ENCODE results near the gene TRIM41. TPM values are rescaled to one million over a fixed set of nuclear protein-coding genes. Genes with fewer than 3 reads are reported as not detected.

Gene TRIM41
- total and polyA plus RNA-seq, 2 of the 13 experiments (the other 11 are each of a cell fraction or from before 2014, with no cell fraction given) = 10.2 to 16.7 TPM

DNA sequence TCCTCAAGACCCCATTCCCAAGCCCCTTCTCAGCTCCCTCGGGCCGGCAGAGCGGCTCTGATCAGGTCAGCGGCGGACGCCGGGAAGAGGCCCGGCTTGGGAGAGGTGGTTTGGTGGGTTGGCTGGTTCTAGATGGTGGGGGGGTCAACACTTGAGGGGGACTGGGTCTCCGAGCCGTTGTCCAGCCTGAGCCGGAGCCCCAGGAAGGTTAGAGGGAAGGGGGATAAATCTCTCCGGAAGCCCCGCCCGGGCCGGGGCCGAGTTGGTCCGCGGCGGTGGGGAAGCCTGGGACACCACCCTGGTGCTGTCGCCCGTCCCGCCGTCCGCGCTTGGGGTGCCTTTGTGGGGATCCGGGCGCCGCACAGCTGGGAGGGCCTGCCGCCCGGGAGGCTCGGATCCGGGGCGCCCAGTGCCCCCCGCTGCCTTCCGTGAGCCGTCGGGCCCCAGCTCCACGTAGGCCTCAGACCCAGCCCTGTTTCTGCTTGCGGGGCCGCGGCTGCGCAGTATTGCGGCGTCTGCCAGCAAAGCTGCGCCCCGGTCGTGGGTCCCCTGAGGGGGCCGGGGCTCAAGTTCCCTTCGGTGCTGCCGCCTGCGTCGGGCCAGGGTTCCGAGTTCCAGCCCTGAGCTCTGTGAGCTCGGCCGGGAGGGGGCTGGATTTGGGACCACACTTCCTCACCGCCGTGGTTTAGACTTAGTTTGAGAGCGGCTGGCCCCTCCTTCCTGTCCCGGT, 38.4 kb downstream of the TRIM41 start (continued):
- TF ChIP-seq HOXA3 (CRISPR knock-in tag; IDR thresholded peaks at IDR 0.05) (no peak), ZNF747 (CRISPR knock-in tag; IDR thresholded peaks at IDR 0.05; ENCODE audit: borderline replicate concordance) (no peak), ZNF292 (CRISPR knock-in tag; IDR thresholded peaks at IDR 0.05; ENCODE audit: borderline replicate concordance, low read depth) (no peak), MYNN (CRISPR knock-in tag; IDR thresholded peaks at IDR 0.05; ENCODE audit: low read depth) (no peak), ZMYM4 (CRISPR knock-in tag; IDR thresholded peaks at IDR 0.05) (peak; percentile 17; the same call in 1 of the 2 replicates), ZBTB33 (CRISPR knock-in tag; IDR thresholded peaks at IDR 0.05) (no peak), PAF1 (CRISPR knock-in tag; IDR thresholded peaks at IDR 0.05) (no peak), SPEN (CRISPR knock-in tag; IDR thresholded peaks at IDR 0.05; ENCODE audit: low read depth) (peak; percentile 11; the same call in 1 of the 2 replicates), ZBTB38 (CRISPR knock-in tag; IDR thresholded peaks at IDR 0.05) (peak; percentile 13; the same call in 1 of the 2 replicates), SMAD9 (CRISPR knock-in tag; IDR thresholded peaks at IDR 0.05) (no peak), ZNF605 (CRISPR knock-in tag; IDR thresholded peaks at IDR 0.05) (peak; percentile 86), ZNF761 (CRISPR knock-in tag; conservative IDR thresholded peaks at IDR 0.05) (no peak)
- TF ChIP-seq, protein P1, sequence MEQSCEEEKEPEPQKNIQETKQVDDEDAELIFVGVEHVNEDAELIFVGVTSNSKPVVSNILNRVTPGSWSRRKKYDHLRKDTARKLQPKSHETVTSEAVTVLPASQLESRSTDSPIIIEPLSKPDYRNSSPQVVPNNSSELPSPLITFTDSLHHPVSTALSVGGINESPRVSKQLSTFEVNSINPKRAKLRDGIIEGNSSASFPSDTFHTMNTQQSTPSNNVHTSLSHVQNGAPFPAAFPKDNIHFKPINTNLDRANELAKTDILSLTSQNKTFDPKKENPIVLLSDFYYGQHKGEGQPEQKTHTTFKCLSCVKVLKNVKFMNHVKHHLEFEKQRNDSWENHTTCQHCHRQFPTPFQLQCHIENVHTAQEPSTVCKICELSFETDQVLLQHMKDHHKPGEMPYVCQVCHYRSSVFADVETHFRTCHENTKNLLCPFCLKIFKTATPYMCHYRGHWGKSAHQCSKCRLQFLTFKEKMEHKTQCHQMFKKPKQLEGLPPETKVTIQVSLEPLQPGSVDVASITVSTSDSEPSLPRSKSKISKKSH (CRISPR knock-in tag; IDR thresholded peaks at IDR 0.05; ENCODE audit: borderline replicate concordance) = no peak; the same call in 1 of the 2 replicates
- TF ChIP-seq, protein P2, sequence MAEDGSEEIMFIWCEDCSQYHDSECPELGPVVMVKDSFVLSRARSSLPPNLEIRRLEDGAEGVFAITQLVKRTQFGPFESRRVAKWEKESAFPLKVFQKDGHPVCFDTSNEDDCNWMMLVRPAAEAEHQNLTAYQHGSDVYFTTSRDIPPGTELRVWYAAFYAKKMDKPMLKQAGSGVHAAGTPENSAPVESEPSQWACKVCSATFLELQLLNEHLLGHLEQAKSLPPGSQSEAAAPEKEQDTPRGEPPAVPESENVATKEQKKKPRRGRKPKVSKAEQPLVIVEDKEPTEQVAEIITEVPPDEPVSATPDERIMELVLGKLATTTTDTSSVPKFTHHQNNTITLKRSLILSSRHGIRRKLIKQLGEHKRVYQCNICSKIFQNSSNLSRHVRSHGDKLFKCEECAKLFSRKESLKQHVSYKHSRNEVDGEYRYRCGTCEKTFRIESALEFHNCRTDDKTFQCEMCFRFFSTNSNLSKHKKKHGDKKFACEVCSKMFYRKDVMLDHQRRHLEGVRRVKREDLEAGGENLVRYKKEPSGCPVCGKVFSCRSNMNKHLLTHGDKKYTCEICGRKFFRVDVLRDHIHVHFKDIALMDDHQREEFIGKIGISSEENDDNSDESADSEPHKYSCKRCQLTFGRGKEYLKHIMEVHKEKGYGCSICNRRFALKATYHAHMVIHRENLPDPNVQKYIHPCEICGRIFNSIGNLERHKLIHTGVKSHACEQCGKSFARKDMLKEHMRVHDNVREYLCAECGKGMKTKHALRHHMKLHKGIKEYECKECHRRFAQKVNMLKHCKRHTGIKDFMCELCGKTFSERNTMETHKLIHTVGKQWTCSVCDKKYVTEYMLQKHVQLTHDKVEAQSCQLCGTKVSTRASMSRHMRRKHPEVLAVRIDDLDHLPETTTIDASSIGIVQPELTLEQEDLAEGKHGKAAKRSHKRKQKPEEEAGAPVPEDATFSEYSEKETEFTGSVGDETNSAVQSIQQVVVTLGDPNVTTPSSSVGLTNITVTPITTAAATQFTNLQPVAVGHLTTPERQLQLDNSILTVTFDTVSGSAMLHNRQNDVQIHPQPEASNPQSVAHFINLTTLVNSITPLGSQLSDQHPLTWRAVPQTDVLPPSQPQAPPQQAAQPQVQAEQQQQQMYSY (CRISPR knock-in tag; IDR thresholded peaks at IDR 0.05) = 0 out of 2 replicates have a peak, but pooled peaks have one; percentile 21
- TF ChIP-seq, protein P3, sequence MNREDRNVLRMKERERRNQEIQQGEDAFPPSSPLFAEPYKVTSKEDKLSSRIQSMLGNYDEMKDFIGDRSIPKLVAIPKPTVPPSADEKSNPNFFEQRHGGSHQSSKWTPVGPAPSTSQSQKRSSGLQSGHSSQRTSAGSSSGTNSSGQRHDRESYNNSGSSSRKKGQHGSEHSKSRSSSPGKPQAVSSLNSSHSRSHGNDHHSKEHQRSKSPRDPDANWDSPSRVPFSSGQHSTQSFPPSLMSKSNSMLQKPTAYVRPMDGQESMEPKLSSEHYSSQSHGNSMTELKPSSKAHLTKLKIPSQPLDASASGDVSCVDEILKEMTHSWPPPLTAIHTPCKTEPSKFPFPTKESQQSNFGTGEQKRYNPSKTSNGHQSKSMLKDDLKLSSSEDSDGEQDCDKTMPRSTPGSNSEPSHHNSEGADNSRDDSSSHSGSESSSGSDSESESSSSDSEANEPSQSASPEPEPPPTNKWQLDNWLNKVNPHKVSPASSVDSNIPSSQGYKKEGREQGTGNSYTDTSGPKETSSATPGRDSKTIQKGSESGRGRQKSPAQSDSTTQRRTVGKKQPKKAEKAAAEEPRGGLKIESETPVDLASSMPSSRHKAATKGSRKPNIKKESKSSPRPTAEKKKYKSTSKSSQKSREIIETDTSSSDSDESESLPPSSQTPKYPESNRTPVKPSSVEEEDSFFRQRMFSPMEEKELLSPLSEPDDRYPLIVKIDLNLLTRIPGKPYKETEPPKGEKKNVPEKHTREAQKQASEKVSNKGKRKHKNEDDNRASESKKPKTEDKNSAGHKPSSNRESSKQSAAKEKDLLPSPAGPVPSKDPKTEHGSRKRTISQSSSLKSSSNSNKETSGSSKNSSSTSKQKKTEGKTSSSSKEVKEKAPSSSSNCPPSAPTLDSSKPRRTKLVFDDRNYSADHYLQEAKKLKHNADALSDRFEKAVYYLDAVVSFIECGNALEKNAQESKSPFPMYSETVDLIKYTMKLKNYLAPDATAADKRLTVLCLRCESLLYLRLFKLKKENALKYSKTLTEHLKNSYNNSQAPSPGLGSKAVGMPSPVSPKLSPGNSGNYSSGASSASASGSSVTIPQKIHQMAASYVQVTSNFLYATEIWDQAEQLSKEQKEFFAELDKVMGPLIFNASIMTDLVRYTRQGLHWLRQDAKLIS (CRISPR knock-in tag; IDR thresholded peaks at IDR 0.05) = no peak
